ENCODE measurements around the gene OR4F6.

- TF ChIP-seq POLR2A (IDR thresholded peaks at IDR 0.05; ENCODE audit: low read length): no peak
- TF ChIP-seq GATA1 (IDR thresholded peaks at IDR 0.05; ENCODE audit: low read depth, low read length): no peak
These were observed 30.4 kb upstream of the OR4F6 start for GRCh38 chr15:101772921-101773320.
